Endothelial cell of umbilical vein (primary cell): Measurements from ENCODE around the gene NUDT21.

Source experiments
- EZH2 ChIP-seq: IDR thresholded peaks from 2 replicates; pipeline ENCODE4 v1.6.1; 2012; ENCODE audit warnings: borderline replicate concordance, low read depth, mild to moderate bottlenecking, moderate library complexity, low read length, inconsistent platforms; ENCODE audit not compliant: severe bottlenecking
- FOS ChIP-seq: IDR thresholded peaks from 2 replicates; pipeline ENCODE4 v1.6.1; 2011; ENCODE audit warnings: mild to moderate bottlenecking, low read length, moderate library complexity, borderline replicate concordance; ENCODE audit not compliant: insufficient read depth
- GATA2 ChIP-seq: IDR thresholded peaks from 2 replicates; pipeline ENCODE4 v1.7.0; 2011; ENCODE audit warnings: low read depth, mild to moderate bottlenecking, moderate library complexity, mixed read lengths, low read length; ENCODE audit not compliant: insufficient read length, insufficient read depth
- POLR2A ChIP-seq: IDR thresholded peaks from 2 replicates; pipeline ENCODE4 v1.6.1; 2012; ENCODE audit warnings: low read depth, mild to moderate bottlenecking, control low read depth, low read length
- POLR2AphosphoS5 ChIP-seq: IDR thresholded peaks from 2 replicates; pipeline ENCODE4 v1.6.1; 2012; ENCODE audit warnings: low read depth, mild to moderate bottlenecking, control low read depth, low read length, moderate library complexity; ENCODE audit not compliant: insufficient read depth
- TF ChIP-seq, protein P1 (sequence below), 2 donors: IDR thresholded peaks; 1 replicate in 1 of 2; 2 replicates in 1 of 2; pipeline ENCODE4 v1.5.1; 2011; ENCODE audit warnings: low read length in 2 of 2, mild to moderate bottlenecking in 2 of 2, moderate library complexity in 2 of 2, control low read depth in 1 of 2, inconsistent platforms in 1 of 2, low read depth in 1 of 2; ENCODE audit not compliant: insufficient read depth in 1 of 2; ENCODE audit errors: extremely low read depth in 1 of 2
- TF ChIP-seq, protein P2 (sequence below): IDR thresholded peaks from 2 replicates; pipeline ENCODE4 v1.6.1; 2011; ENCODE audit not compliant: insufficient read depth, insufficient read length

DNA sequence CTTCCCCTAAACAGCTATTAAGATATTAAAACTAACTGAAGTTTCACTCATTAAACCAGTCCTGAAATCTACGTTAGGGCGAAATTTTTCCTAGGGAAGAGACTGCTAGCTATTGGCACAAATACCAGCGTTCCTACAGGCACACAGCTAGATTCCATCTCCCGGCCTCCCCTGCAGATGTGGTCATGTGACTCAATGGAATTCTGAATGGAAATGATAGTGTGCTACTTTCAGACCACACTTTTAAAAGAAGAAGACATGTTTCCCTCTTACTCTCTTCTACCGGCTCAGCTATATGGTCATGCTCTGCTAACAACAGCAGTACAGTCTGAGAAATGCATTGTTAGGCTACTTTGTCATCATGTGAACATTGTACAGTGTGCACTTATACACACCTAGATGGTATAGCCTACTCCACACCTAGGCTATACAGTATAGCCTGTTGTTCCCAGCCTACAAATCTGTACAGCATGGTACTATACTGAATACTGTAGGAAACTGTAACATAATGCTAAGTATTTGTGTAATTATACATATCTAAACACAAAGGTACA is 31.6 kb upstream of the NUDT21 start:
- no peak for TF ChIP-seq EZH2
- TF ChIP-seq POLR2A = no peak
- TF ChIP-seq, protein P1, sequence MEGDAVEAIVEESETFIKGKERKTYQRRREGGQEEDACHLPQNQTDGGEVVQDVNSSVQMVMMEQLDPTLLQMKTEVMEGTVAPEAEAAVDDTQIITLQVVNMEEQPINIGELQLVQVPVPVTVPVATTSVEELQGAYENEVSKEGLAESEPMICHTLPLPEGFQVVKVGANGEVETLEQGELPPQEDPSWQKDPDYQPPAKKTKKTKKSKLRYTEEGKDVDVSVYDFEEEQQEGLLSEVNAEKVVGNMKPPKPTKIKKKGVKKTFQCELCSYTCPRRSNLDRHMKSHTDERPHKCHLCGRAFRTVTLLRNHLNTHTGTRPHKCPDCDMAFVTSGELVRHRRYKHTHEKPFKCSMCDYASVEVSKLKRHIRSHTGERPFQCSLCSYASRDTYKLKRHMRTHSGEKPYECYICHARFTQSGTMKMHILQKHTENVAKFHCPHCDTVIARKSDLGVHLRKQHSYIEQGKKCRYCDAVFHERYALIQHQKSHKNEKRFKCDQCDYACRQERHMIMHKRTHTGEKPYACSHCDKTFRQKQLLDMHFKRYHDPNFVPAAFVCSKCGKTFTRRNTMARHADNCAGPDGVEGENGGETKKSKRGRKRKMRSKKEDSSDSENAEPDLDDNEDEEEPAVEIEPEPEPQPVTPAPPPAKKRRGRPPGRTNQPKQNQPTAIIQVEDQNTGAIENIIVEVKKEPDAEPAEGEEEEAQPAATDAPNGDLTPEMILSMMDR (IDR thresholded peaks at IDR 0.05; ENCODE audit: extremely low read depth in 1 of 2, insufficient read depth in 1 of 2, low read depth in 1 of 2, low read length in 2 of 2) = no peak
- no peak for TF ChIP-seq POLR2AphosphoS5
- no peak for TF ChIP-seq FOS
- TF ChIP-seq, protein P2, sequence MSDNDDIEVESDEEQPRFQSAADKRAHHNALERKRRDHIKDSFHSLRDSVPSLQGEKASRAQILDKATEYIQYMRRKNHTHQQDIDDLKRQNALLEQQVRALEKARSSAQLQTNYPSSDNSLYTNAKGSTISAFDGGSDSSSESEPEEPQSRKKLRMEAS = no peak
- TF ChIP-seq GATA2 = no peak
